Measurements from ENCODE around the gene FRMD4A.

- TF ChIP-seq CTCF (IDR thresholded peaks at IDR 0.05): no peak
- TF ChIP-seq POLR2A (IDR thresholded peaks at IDR 0.05): no peak
- no peak for TF ChIP-seq EP300 (IDR thresholded peaks at IDR 0.05)
These were observed 606.2 kb downstream of the FRMD4A start for GRCh38 chr10:13724484-13724883.
